T-helper 1 cell treated with Interleukin-12 subunit alpha and Interleukin-12 subunit beta and Interleukin-4 antibody, amounts not matched to agents 30 μg/mL and 1 μg/mL, for 36 hours (primary cell): ENCODE results near the gene SIPA1L3.

ENCODE experiments used
- H3K27ac Mint-ChIP-seq: one replicate; pipeline ENCODE4 v1.8.0; 2021; ENCODE audit warnings: mild to moderate bottlenecking, mixed read lengths
- H3K27me3 Mint-ChIP-seq: one replicate; pipeline ENCODE4 v1.8.0; 2021; ENCODE audit warnings: low read depth, mixed read lengths
- H3K36me3 Mint-ChIP-seq: one replicate; pipeline ENCODE4 v1.8.0; 2021; ENCODE audit warnings: low read depth, mixed read lengths
- H3K4me1 Mint-ChIP-seq: one replicate; pipeline ENCODE4 v1.8.0; 2021; ENCODE audit warnings: low read depth, mixed read lengths
- H3K4me3 Mint-ChIP-seq: one replicate; pipeline ENCODE4 v1.8.0; 2021; ENCODE audit warnings: mild to moderate bottlenecking, moderate library complexity, mixed read lengths
- H3K9me3 Mint-ChIP-seq: one replicate; pipeline ENCODE4 v1.8.0; 2021; ENCODE audit warnings: mixed read lengths

Gene SIPA1L3

DNA sequence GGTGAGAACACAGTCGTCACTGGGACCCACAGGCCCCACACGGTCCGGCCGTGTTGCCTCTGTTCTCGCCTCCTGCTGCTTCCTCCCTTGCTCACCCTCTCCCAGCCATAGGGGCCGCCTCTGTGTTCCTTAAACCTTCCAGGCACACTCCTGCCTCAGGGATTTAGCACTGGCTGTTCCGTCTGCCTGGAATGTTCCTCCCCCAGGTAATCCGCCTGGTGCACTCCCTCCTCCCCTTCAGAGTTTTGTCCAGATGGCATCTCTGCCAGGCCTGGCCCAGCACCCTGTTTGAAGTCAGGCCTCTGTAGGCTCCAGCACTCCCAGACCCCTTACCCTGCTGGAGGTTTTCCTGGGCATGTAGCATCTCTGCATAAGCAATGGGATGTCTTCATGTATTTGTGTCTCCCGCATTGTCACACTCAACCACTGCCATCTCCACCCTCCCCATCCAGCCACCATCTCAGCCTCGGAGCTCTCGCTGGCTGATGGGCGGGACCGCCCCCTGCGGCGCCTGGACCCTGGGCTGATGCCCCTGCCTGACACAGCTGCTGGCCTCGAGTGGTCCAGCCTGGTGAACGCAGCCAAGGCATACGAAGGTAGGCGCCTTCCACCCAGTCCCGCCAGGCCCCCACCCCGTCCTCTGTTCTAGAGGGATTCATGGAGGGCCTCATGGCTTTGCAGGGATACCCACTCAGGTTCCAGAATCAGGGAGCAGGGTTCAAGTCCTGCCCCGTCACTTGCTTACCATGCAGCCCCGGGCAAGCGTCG, 291.1 kb downstream of the SIPA1L3 start:
- H3K4me1 Mint-ChIP-seq: peaks cover 2% of the 10 kb centered on the region
- peaks cover 4% of the 10 kb centered on the region for H3K36me3 Mint-ChIP-seq
- H3K9me3 Mint-ChIP-seq: peaks cover 6% of the 10 kb centered on the region
- H3K27me3 Mint-ChIP-seq: no peaks in the 10 kb centered on the region
- no peak overlapping the region for H3K27ac Mint-ChIP-seq
- no peak overlapping the region for H3K4me3 Mint-ChIP-seq

DNA sequence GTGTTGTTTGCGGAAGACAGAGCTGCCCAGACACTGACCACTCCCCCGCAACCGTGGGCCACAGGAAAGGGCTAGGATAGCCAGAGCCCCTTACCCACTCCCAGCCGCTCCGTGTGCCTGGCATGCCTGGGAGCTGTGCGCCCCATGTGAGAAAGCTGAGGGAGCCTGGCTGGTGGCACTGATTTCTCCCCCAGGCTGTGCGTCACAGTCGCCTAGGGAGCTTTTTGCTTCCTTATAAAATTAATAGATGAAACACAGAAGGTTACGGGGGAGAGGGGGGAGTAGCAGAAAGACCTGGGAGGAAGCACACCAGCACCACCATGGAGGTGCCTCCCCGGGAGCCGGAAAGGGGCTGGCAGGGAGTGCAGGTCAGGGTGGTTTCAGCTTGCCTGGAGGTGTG, 292.3 kb downstream of the SIPA1L3 start:
- Mint-ChIP-seq H3K4me1 (peaks cover 2% of the 10 kb centered on the region), H3K9me3 (peaks cover 6% of the 10 kb centered on the region), H3K36me3 (peaks cover 4% of the 10 kb centered on the region), H3K27ac (no peak overlapping the region), H3K4me3 (no peak overlapping the region), H3K27me3 (no peaks in the 10 kb centered on the region)

DNA sequence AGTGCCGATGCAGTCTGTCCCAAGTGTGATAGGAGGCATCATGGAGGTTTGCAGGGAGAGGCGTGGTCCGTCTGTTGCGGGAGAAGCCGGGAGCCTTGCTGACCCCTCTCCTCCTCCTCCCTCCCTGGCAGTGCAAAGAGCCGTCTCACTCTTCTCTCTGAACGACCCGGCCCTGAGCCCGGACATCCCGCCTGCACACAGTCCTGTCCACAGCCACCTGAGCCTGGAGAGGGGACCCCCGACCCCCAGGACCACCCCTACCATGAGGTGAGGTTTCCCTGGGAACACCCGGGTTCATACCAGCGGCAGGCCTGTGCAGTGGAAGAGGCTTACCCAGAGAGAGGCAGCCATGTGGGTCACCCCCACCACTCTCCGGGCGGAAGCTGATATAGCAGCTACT, 294.7 kb downstream of the SIPA1L3 start:
- no peaks in the 10 kb centered on the region for H3K9me3 Mint-ChIP-seq
- no peak overlapping the region for H3K27ac Mint-ChIP-seq
- no peaks in the 10 kb centered on the region for H3K27me3 Mint-ChIP-seq
- no peak overlapping the region for H3K4me3 Mint-ChIP-seq
- no peaks in the 10 kb centered on the region for H3K4me1 Mint-ChIP-seq
- H3K36me3 Mint-ChIP-seq: no peaks in the 10 kb centered on the region

DNA sequence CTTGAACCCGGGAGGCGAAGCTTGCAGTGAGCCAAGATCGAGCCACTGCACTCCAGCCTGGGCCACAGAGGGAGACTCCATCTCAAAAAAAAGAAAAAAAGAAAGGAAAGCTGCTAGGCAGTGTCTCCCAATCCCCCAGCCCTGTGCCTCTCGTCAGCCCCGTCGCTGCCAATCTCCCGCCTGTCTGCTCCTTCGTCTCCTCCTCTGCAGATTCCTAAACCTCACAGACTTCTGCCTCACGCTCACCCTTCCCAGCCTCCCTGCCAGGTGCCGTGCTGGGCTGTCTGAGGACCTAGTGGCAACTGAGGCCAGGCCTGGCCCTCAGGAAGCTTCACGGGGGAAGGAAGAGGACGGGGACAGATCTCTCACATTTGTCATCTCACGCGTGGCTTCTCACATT, 295.5 kb downstream of the SIPA1L3 start:
- Mint-ChIP-seq H3K36me3 (no peaks in the 10 kb centered on the region), H3K4me3 (no peak overlapping the region), H3K9me3 (no peaks in the 10 kb centered on the region), H3K27me3 (no peaks in the 10 kb centered on the region), H3K4me1 (no peaks in the 10 kb centered on the region), H3K27ac (no peak overlapping the region)

DNA sequence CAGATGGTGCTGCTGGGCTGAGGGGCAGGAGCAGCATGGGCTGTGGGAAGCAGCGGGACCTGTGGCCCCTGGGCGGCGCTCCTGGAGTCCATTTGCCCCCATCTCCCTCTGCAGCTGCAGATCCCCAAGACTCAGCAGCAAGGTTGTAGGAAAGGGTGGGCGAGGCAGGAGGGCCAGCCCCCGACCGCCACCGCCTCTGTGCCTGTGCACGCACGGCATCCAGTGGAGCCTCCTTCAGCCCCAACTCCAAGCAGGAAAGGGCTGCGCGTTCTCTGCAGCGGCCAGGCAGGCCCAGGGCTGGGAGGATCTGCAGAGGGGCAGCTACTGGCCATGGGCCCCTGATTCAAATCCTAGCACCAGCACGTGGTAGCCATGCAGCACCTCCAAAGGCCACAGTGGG, 296.2 kb downstream of the SIPA1L3 start:
- no peak overlapping the region for H3K4me3 Mint-ChIP-seq
- H3K27ac Mint-ChIP-seq: no peak overlapping the region
- H3K27me3 Mint-ChIP-seq: peaks cover 4% of the 10 kb centered on the region
- no peaks in the 10 kb centered on the region for H3K36me3 Mint-ChIP-seq
- no peaks in the 10 kb centered on the region for H3K9me3 Mint-ChIP-seq
- H3K4me1 Mint-ChIP-seq: no peaks in the 10 kb centered on the region

DNA sequence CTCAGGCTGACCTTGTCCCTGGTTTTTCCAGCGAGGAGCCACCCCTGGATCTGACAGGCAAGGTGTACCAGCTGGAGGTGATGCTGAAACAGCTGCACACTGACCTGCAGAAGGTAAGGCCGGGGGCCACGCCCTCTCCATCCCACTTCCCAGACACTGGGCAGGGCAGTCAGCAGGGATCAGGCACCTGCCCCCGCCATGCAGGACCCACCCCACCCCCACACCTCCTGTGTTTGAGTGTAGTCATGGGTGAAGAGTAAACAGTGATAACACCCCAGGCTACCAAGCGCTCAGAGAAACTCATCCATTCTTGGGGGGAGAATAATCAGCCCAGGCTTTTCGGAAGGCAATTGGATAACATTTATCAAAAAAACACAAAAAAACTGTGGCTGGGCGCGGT, 297.1 kb downstream of the SIPA1L3 start:
- no peak overlapping the region for H3K4me3 Mint-ChIP-seq
- H3K9me3 Mint-ChIP-seq: no peaks in the 10 kb centered on the region
- peaks cover 12% of the 10 kb centered on the region for H3K27me3 Mint-ChIP-seq
- H3K36me3 Mint-ChIP-seq: no peaks in the 10 kb centered on the region
- no peaks in the 10 kb centered on the region for H3K4me1 Mint-ChIP-seq
- no peak overlapping the region for H3K27ac Mint-ChIP-seq

DNA sequence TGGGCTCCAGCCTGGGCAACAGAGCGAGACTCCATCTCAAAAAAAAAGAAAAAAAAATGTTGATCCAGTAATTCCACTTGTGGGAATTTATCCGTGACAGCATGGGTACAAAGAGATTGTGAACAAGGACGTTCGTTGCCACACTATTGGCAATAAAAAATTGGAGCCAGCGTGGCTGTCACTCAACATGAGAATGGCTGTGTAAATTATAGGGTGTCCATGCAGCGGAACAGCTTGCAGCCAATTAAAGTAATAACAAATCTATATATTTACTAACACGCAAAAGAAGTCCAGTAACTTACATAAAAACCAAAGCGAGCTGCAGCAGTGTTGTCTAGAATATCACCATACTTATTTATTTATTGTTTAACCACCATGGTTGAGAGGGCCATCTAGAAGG, 297.7 kb downstream of the SIPA1L3 start:
- no peaks in the 10 kb centered on the region for H3K36me3 Mint-ChIP-seq
- no peaks in the 10 kb centered on the region for H3K9me3 Mint-ChIP-seq
- no peak overlapping the region for H3K4me3 Mint-ChIP-seq
- peaks cover 18% of the 10 kb centered on the region for H3K27me3 Mint-ChIP-seq
- no peaks in the 10 kb centered on the region for H3K4me1 Mint-ChIP-seq
- H3K27ac Mint-ChIP-seq: no peak overlapping the region

DNA sequence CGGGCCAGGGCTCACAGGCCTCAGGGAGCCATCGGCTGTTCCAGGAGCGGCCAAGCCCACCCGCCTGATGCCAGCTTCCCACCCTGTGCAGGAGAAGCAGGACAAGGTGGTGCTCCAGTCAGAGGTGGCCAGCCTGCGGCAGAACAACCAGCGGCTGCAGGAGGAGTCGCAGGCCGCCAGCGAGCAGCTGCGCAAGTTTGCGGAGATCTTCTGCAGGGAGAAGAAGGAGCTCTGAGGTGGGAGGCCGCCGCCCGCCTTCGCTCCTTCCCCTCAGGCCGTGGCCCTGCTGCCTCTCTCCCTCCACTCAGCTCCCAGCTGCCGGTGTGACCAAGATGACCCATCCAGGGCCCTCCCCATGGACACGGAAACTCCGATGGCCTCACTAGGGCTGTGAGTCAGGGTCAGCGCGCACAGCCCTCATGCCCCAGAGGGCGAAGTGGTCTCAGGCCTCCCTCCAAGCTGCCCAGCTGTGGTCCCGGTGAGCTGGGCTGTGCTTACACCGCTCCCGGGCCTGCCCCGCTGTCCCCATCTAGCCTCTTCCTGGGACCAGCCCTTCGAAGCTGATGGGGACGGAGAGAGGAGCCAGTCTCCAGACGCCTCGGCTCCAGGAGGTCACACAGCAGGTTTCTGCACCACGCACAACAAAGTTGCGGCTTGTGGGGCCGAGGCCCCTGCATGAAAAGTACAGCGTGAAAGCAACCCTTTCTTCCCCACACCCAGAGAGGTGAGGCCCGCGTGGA, 299.2 kb downstream of the SIPA1L3 start:
- no peaks in the 10 kb centered on the region for H3K9me3 Mint-ChIP-seq
- H3K4me3 Mint-ChIP-seq: no peak overlapping the region
- no peaks in the 10 kb centered on the region for H3K36me3 Mint-ChIP-seq
- peaks cover 32% of the 10 kb centered on the region for H3K27me3 Mint-ChIP-seq
- no peak overlapping the region for H3K27ac Mint-ChIP-seq
- no peaks in the 10 kb centered on the region for H3K4me1 Mint-ChIP-seq

DNA sequence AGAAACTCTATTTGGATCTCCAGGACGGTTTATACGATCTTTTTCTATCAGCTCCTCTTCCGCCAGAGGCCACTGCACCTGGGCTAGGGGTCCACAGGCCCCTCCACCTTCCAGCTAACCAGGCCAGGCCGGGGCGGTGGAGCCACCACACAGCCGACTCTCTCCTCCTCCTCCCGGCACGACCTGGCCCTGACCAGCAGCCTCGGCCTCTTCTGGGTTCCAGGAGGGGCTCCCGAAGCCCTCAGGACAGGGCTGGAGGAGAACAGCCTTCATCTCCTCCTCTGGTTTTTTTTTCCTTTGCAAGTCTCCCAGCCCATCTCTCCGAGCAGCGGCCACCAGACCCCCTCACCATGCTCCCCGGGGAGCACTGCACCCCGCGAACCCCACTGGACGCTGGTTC, 299.9 kb downstream of the SIPA1L3 start:
- Mint-ChIP-seq H3K27ac (no peak overlapping the region), H3K4me1 (no peaks in the 10 kb centered on the region), H3K9me3 (no peaks in the 10 kb centered on the region), H3K36me3 (no peaks in the 10 kb centered on the region), H3K4me3 (no peak overlapping the region), H3K27me3 (peaks cover 32% of the 10 kb centered on the region)

DNA sequence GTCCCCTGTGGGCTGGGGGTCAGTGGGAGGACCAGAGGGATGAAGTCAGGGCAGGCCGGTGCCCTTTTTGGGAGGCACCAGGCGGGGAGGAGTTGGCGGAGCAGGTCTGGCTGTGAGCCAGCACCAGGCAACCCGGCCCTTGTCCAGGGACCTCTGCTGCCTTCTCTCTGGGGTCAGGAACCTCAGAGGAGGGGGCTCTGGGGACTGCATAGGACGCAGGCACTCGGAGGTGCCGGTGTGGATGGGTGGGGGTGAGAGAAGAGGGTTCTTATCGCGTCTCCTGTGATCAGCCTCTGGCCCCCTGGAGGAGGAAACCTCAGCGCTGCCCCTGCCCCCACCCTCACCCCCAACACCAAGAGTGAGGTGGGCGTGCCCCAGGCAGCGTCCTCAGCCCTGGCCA, 300.5 kb downstream of the SIPA1L3 start:
- Mint-ChIP-seq H3K4me1 (no peaks in the 10 kb centered on the region), H3K27ac (no peak overlapping the region), H3K27me3 (peaks cover 32% of the 10 kb centered on the region), H3K4me3 (no peak overlapping the region), H3K36me3 (no peaks in the 10 kb centered on the region), H3K9me3 (no peaks in the 10 kb centered on the region)

DNA sequence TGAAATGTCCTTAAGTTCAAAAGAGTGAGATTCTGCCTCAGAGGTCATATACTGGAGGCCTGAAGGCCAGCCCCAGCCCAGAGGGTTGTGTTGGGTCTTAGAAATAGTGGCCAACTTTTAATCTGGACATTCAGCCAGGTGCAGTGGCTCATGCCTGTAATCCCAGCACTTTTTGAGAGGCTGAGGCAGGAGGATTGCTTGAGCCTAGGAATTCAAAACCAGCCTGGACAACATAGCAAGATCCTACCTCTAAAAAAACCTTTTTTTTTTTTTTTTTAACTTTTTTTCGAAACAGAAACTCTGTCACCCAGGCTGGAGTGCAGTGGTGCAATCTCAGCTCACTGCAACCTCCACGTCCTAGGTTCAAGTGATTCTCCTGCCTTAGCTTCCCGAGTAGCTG, 301.6 kb downstream of the SIPA1L3 start:
- Mint-ChIP-seq H3K4me1 (peaks cover 2% of the 10 kb centered on the region), H3K27me3 (peaks cover 37% of the 10 kb centered on the region), H3K27ac (no peak overlapping the region), H3K9me3 (no peaks in the 10 kb centered on the region), H3K36me3 (no peaks in the 10 kb centered on the region), H3K4me3 (no peak overlapping the region)

DNA sequence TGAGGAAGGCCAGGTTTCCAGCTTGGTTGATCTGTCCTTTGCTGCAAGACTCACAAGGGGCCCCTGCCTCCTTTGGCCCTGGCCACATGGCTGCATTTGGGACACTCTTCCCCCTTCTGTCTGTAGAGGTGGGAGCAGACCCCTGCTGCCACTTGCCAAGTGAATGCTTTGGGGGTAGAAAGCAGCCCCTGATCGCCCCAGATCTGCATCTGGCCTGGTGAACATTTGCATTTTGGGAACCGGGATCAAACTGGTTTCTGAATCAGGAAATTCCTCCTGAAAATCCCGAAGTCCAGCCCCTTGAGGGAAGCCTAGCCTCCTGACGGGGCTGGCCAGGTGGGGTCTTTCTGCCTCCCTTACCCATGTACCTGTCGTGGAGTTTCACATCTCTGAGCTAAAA, 302.1 kb downstream of the SIPA1L3 start:
- H3K4me1 Mint-ChIP-seq: peaks cover 7% of the 10 kb centered on the region
- H3K4me3 Mint-ChIP-seq: no peak overlapping the region
- H3K36me3 Mint-ChIP-seq: peaks cover 2% of the 10 kb centered on the region
- no peak overlapping the region for H3K27ac Mint-ChIP-seq
- peaks cover 42% of the 10 kb centered on the region for H3K27me3 Mint-ChIP-seq
- no peaks in the 10 kb centered on the region for H3K9me3 Mint-ChIP-seq

DNA sequence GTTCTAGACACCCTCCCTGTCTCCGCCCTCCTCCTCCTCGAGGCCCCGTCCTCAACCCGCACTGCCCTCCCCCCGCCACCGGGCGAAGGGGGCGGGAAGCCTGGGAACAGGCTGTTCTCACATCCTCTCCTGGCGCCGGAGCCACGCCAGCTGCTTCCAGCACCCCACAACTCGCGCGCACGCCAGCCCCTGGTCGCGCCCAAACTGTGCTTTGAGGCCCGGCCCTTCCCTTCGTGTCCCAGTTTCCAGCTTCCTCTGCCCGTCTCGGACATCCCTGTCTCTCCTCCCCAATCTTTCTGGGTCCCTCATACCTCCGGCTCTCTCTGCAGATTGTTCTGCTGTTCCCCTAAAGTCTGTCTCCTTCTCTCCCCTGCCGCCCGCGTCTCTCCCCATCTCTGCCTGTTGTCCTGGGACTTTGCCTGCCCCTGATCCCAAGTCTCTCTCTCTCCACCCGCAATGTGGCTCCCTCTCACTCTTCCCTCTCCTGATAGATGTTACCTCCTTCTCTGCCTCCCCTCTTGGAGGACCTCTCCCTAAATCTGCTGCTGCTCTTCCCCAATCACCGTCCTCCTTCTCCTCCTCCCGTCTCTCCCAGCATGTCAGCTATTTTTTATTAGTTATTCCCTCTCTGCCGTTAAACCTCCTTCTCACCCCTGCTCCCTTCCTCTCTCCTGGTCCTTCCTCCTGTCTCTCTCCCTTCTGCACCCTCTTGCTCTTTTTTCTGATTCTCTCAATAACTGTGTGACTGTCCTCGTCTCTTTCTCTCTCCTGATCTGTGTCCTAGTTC, 302.9 kb downstream of the SIPA1L3 start:
- Mint-ChIP-seq H3K4me3 (no peak overlapping the region), H3K4me1 (peaks cover 11% of the 10 kb centered on the region), H3K27ac (no peak overlapping the region), H3K9me3 (no peaks in the 10 kb centered on the region), H3K36me3 (peaks cover 2% of the 10 kb centered on the region), H3K27me3 (peaks cover 45% of the 10 kb centered on the region)

DNA sequence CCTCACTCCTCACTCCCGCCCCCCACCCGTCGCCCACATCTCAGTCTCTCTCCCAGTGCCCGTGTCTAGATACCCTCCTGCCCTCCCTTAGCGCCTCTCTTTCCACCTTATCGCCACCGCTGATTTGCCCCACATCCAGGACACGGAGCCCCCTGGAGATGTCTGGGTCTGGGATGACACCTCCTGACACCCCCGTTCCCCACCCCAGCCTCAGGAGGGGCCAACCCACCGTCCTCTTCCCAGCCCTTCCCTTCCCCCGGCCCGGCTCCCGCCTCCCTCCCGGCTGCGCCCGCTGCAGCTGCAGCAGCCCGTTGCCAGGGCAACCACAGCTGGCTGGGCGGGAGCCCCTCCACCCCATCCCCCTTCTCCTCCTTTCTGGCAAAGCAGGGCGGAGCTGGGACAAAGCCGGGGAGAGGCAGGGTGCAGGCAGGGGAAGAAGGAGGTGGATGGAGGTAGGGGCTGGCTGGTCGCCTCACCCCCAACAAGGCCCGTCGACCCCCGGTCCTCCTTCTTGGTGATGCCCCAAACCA, 303.5 kb downstream of the SIPA1L3 start:
- Mint-ChIP-seq H3K9me3 (no peaks in the 10 kb centered on the region), H3K27me3 (peaks cover 45% of the 10 kb centered on the region), H3K27ac (no peak overlapping the region), H3K4me3 (no peak overlapping the region), H3K36me3 (peaks cover 2% of the 10 kb centered on the region), H3K4me1 (peaks cover 11% of the 10 kb centered on the region)
